ENCODE data around the gene PRSS33. TPM values are rescaled to one million over a fixed set of nuclear protein-coding genes. Genes with fewer than 3 reads are reported as not detected.

PRSS33 gene
- total RNA-seq, 1 experiment from 2014 or later: not detected

- in situ Hi-C loops (cut with HindIII; ENCODE audit: low pct_unique_long_range_greater_than_20kb, low sequenced_read_pairs): no loop called here
- DNase-seq (ENCODE audit: low read depth): no peak
Measured at GRCh38 chr16:2822496-2822895, 35.1 kb upstream of the PRSS33 start.

- in situ Hi-C loops (cut with HindIII; ENCODE audit: low pct_unique_long_range_greater_than_20kb, low sequenced_read_pairs): no loop called here
Measured at GRCh38 chr16:2822158-2822495, 34.8 kb upstream of the PRSS33 start.

GRCh38 chr16:2821487-2822157 lies 34.3 kb upstream of the PRSS33 start:
- DNase-seq (ENCODE audit: low read depth): no peak
- in situ Hi-C loops (cut with HindIII; ENCODE audit: low pct_unique_long_range_greater_than_20kb, low sequenced_read_pairs): no loop called here

More at GRCh38 chr16:2822158-2822495, 34.8 kb upstream of the PRSS33 start:
- no peak for DNase-seq (ENCODE audit: low read depth)

- in situ Hi-C loops (cut with HindIII; ENCODE audit: low pct_unique_long_range_greater_than_20kb, low sequenced_read_pairs): no loop called here
- no peak for DNase-seq (ENCODE audit: low read depth)
Measured at GRCh38 chr16:2820836-2821486, 33.6 kb upstream of the PRSS33 start.

- in situ Hi-C loops (cut with HindIII; ENCODE audit: low pct_unique_long_range_greater_than_20kb, low sequenced_read_pairs): no loop called here
- no peak for DNase-seq (ENCODE audit: low read depth)
Measured at GRCh38 chr16:2819939-2820835, 32.8 kb upstream of the PRSS33 start.

- in situ Hi-C loops (cut with HindIII; ENCODE audit: low pct_unique_long_range_greater_than_20kb, low sequenced_read_pairs): no loop called here
- DNase-seq (ENCODE audit: low read depth): no peak
Measured at GRCh38 chr16:2819179-2819938, 32.0 kb upstream of the PRSS33 start.

GRCh38 chr16:2818272-2818876 lies 31.0 kb upstream of the PRSS33 start:
- in situ Hi-C loops (cut with HindIII; ENCODE audit: low pct_unique_long_range_greater_than_20kb, low sequenced_read_pairs): no loop called here

GRCh38 chr16:2817340-2818271 lies 30.2 kb upstream of the PRSS33 start:
- in situ Hi-C loops (cut with HindIII; ENCODE audit: low pct_unique_long_range_greater_than_20kb, low sequenced_read_pairs): no loop called here
- DNase-seq (ENCODE audit: low read depth): no peak

More at GRCh38 chr16:2818272-2818876, 31.0 kb upstream of the PRSS33 start:
- DNase-seq (ENCODE audit: low read depth): no peak

- no peak for DNase-seq (ENCODE audit: low read depth)
- in situ Hi-C loops (cut with HindIII; ENCODE audit: low pct_unique_long_range_greater_than_20kb, low sequenced_read_pairs): no loop called here
Measured at GRCh38 chr16:2816751-2817339, 29.5 kb upstream of the PRSS33 start, which contains the start of gene PRSS21. PRSS21 (plus strand) TSS chr16:2817237; CDS start chr16:2817269, 32 bp downstream.

GRCh38 chr16:2815299-2815771 lies 28.0 kb upstream of the PRSS33 start:
- in situ Hi-C loops (cut with HindIII; ENCODE audit: low pct_unique_long_range_greater_than_20kb, low sequenced_read_pairs): no loop called here
- no peak for DNase-seq (ENCODE audit: low read depth)

- no peak for DNase-seq (ENCODE audit: low read depth)
- in situ Hi-C loops (cut with HindIII; ENCODE audit: low pct_unique_long_range_greater_than_20kb, low sequenced_read_pairs): no loop called here
Measured at GRCh38 chr16:2814551-2815298, 27.4 kb upstream of the PRSS33 start.

- no peak for DNase-seq (ENCODE audit: low read depth)
- in situ Hi-C loops (cut with HindIII; ENCODE audit: low pct_unique_long_range_greater_than_20kb, low sequenced_read_pairs): no loop called here
Measured at GRCh38 chr16:2813771-2814221, 26.4 kb upstream of the PRSS33 start.

GRCh38 chr16:2811703-2812471 lies 24.5 kb upstream of the PRSS33 start:
- DNase-seq (ENCODE audit: low read depth): no peak
- in situ Hi-C loops (cut with HindIII; ENCODE audit: low pct_unique_long_range_greater_than_20kb, low sequenced_read_pairs): no loop called here

GRCh38 chr16:2810651-2811050 lies 23.3 kb upstream of the PRSS33 start:
- in situ Hi-C loops (cut with HindIII; ENCODE audit: low pct_unique_long_range_greater_than_20kb, low sequenced_read_pairs): no loop called here

GRCh38 chr16:2809149-2809760 lies 21.9 kb upstream of the PRSS33 start:
- in situ Hi-C loops (cut with HindIII; ENCODE audit: low pct_unique_long_range_greater_than_20kb, low sequenced_read_pairs): no loop called here

More at GRCh38 chr16:2810651-2811050, 23.3 kb upstream of the PRSS33 start:
- DNase-seq (ENCODE audit: low read depth): no peak

More at GRCh38 chr16:2809149-2809760, 21.9 kb upstream of the PRSS33 start:
- DNase-seq (ENCODE audit: low read depth): no peak
